Measurements from ENCODE around the gene MIDN. TPM values are rescaled to one million over a fixed set of nuclear protein-coding genes. Genes with fewer than 3 reads are reported as not detected.

MIDN gene
- total RNA-seq, 4 donors from 2014 or later = 8.0 to 43.1 (median 12.2) TPM

DNA sequence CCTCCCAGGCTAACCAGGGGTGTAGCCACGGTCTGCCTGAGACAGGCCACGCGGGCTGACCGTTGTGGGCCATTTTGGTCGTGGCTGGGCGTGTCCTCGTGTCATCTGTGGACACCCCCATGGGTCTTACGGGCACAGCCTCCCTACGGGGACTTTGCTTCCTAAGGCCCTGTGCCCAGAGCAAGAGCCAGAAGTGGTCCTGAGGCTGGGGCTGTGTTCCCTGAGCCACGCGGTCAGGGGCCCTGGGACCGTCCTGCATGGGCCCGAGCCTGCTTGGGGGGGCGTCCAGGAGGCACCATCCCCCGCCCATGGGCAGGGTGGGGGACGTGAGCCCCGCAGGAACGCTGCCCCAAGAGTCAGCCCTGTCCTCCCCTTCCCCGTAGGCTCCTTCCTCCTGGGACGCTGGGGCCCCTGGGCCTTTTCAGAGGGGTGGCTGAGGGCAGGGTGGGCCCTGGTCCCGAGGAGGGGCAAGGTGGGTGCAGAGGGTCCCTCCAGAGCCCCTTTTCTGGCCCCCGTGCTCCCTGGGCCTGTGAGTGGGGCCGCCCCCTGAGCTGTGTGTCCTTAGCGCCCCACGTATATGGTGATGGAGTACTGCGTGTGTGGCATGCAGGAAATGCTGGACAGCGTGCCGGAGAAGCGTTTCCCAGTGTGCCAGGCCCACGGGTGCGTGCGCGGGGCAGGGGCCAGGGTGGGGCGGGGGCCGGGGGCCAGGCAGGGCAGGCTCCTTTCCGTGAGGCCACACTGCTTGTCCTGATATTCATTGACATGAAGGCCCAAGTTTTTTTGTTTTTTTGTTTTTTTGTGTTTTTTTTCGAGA, 29.4 kb upstream of the MIDN start:
- TF ChIP-seq, protein P1, sequence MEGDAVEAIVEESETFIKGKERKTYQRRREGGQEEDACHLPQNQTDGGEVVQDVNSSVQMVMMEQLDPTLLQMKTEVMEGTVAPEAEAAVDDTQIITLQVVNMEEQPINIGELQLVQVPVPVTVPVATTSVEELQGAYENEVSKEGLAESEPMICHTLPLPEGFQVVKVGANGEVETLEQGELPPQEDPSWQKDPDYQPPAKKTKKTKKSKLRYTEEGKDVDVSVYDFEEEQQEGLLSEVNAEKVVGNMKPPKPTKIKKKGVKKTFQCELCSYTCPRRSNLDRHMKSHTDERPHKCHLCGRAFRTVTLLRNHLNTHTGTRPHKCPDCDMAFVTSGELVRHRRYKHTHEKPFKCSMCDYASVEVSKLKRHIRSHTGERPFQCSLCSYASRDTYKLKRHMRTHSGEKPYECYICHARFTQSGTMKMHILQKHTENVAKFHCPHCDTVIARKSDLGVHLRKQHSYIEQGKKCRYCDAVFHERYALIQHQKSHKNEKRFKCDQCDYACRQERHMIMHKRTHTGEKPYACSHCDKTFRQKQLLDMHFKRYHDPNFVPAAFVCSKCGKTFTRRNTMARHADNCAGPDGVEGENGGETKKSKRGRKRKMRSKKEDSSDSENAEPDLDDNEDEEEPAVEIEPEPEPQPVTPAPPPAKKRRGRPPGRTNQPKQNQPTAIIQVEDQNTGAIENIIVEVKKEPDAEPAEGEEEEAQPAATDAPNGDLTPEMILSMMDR (IDR thresholded peaks at IDR 0.05; ENCODE audit: low read depth) = no peak

DNA sequence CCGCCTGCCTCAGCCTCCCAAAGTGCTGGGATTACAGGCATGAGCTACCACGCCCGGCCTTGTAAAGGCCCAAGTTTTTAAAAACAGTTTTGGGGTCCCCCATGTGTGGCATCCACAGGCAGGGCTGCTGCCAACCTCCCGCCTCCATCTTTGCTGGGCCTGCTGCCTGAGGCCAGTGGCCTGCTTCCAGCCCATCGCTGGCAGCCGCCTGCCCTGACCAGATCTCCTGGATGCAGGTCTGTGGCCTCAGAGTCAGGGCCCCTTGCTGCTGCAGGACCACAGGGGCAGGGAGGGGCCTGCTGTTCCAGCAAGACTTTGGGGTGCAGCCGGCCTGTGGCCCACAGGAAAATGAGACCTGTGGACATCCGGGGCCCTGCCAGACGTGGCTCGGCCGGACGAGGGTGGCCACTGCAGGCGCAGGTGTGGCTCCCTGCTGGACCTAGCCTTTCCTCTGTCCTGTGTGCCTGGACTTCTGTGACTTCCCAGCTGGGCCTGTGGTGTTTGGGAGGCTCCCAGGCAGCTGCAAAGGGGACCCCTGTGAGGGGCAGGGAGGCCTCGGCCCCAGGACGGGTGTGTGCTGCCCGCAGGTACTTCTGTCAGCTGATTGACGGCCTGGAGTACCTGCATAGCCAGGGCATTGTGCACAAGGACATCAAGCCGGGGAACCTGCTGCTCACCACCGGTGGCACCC, 28.5 kb upstream of the MIDN start:
- TF ChIP-seq, protein P1 (IDR thresholded peaks at IDR 0.05; ENCODE audit: low read depth) = no peak

DNA sequence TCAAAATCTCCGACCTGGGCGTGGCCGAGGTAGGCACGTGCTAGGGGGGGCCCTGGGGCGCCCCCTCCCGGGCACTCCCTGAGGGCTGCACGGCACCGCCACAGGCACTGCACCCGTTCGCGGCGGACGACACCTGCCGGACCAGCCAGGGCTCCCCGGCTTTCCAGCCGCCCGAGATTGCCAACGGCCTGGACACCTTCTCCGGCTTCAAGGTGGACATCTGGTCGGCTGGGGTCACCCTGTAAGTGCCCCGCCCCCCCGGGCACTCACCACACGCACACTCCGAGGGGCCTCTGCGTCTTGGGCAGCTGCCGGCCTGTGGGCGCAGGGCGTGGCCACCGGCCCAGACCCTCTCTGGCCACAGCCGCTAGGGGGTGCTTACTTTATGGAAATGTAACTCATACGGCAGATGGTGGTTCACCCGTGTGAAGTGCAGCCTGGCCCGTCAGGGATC, 27.9 kb upstream of the MIDN start:
- TF ChIP-seq, protein P1 (IDR thresholded peaks at IDR 0.05; ENCODE audit: low read depth) = no peak

DNA sequence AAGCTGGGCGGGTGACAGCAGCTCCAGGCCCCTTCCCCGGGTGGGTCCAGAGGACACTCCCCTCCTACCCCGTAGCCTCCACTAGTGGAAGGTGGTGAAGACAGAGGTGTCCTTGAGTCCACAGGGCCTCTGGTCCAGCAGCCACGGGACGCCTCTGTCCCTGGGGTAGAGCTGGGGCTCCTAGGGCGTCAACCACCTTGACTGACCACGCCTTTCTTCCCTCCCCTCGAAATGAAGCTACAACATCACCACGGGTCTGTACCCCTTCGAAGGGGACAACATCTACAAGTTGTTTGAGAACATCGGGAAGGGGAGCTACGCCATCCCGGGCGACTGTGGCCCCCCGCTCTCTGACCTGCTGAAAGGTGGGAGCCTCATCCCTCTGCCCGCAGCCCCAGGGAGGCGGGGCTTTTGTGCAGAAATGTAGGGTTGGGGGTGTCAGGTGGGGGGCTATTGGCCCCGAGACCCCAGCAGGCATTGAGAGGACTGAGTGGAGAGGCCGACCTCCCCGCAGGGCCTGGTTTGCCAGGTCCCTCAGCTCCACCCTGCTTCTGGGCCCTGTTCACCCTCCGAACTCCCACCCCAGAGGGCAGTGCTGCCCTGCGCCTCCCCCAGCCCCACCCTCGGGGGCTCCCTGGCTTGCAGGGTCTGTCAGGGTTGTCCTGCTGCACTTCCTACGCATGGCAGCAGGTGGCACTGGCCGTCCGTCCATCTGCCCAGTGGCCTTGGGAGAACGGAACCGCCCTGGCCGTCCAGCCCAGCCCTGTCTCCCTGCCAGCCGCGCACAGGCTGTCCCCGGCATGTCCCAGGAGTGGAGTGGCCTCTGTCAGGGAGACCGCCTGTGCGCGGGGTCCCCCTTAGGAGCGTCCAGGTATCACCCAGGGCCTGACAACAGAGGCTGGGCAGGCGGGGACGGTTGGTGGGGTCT, 27.1 kb upstream of the MIDN start:
- TF ChIP-seq, protein P1 (IDR thresholded peaks at IDR 0.05; ENCODE audit: low read depth) = no peak

DNA sequence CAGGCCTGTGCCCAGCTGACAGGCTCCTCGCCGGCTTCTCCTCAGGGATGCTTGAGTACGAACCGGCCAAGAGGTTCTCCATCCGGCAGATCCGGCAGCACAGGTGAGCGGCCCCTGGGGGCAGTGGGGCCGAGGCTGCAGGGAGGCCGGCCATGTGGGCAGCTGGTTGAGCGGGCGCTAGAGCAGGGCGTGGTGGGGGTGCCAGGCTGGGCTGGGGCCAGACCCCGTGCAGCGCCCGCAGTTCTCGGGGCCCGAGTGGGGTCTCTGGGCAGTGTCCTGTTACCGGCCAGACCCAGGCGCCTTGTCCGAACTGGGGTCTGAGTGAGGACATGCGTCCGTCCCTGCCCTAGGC, 26.5 kb upstream of the MIDN start:
- TF ChIP-seq, protein P1 (IDR thresholded peaks at IDR 0.05; ENCODE audit: low read depth) = no peak

DNA sequence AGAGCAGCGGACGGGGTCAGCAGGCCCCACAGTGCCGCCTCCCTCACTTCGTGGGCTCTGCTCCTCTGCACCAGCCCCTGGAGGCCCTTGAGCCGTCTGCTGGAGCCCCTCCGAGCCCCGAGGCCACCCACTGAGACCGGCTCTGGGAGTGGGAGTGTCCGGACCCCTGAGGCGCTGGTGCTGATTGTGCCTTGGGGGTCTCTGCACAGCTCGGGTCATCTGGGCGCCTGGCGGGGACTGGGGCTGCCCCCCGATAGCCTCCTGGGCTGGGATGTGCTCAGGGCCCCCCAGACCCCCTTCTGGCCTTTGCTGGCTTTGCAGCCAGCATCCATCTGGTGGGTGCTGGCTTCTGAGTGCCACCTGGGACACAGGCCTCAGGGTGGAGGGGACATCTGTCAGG, 26.0 kb upstream of the MIDN start:
- TF ChIP-seq, protein P1 (IDR thresholded peaks at IDR 0.05; ENCODE audit: low read depth) = no peak
